Measurements from ENCODE around the gene ELOA. TPM values are rescaled to one million over a fixed set of nuclear protein-coding genes. Genes with fewer than 3 reads are reported as not detected.

ELOA gene
- total and polyA plus RNA-seq, 9 of the 15 experiments (the other 6 are each of a cell fraction or from before 2014, with no cell fraction given): 31.9 to 98.6 (median 61.3) TPM

DNA sequence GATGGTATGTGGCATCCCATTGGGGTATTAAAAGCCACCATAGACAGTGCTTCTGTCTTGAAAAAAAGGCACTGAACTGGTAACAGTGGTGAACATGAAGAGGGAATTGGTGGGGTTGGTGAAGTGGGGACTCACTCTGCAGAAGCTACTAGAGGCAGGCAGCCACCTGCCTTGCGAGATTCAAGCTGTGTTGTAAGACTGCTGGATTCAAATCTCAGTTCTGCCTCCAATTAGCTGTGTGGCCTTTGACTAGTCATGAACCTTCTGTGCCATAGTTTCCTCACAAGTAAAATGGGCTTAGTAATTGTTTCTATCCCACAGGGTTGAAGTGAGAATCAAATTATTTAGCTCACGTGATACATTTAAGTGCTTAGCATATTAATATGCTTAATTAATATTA lies 16.6 kb upstream of the ELOA start:
- ChIA-PET CTCF (ENCODE audit: low intra/inter-chr PET ratio) (no interaction called here), POLR2A (interaction anchor here (0.7 to 1.1 kb wide), 2 partner anchors 25 to 30 kb away, joined by 3 to 4 read pairs; no protein-coding TSS in a partner anchor)
- Histone ChIP-seq H3K9ac (ENCODE audit: insufficient read depth in 1 of 2, low read depth in 2 of 2, low read length in 2 of 2) (no peak overlapping the region), H3K36me3 (ENCODE audit: control insufficient read depth, insufficient read depth, low read length) (no peaks in the 10 kb centered on the region), H4K20me1 (replicated peaks; ENCODE audit: control insufficient read depth, insufficient read depth, low read length) (0 out of 2 replicates have a peak, but pooled peaks cover 3% of the 10 kb centered on the region), H3K4me2 (ENCODE audit: insufficient read depth, low read length) (no peak overlapping the region), H2AFZ (ENCODE audit: low read depth, low read length) (no peak overlapping the region), H3K4me1 (replicated peaks in 1 of 2; ENCODE audit: control insufficient read depth in 2 of 2, insufficient read depth in 2 of 2, low read length in 2 of 2) (no peaks in the 10 kb centered on the region; a peak in 2 of 5 replicates), H3K79me2 (ENCODE audit: control insufficient read depth, insufficient read depth, low read length) (peaks cover 3% of the 10 kb centered on the region; the same call in 1 of the 3 replicates), H3K4me3 (no peak overlapping the region), H3K9me3 (replicated peaks; ENCODE audit: control insufficient read depth, insufficient read depth, low read depth, low read length) (no peaks in the 10 kb centered on the region), H3K27ac (ENCODE audit: extremely low read depth, low read depth, low read length) (no peak overlapping the region), H3K9me1 (ENCODE audit: control insufficient read depth, insufficient read depth, low read length) (no peaks in the 10 kb centered on the region), H3K27me3 (ENCODE audit: control insufficient read depth in 2 of 2, insufficient read depth in 2 of 2, low read length in 2 of 2) (no peaks in the 10 kb centered on the region)
- intact Hi-C loops (cut with micrococcal nuclease) (no loop called here), in situ Hi-C loops (cut with MboI) (no loop called here)
- no peak for DNase-seq (ENCODE audit: extremely low read depth in 1 of 4, low spot score in 3 of 4)
- no peak for FAIRE-seq
- no peak for ATAC-seq
- WGBS (ENCODE audit: insufficient coverage, low coverage, missing lambda C conversion rate): 85% methylated on average over 2 of the region's 2 CpGs
- BruUV-seq (replicated peaks): no TSS peak
- TF ChIP-seq, protein P1, sequence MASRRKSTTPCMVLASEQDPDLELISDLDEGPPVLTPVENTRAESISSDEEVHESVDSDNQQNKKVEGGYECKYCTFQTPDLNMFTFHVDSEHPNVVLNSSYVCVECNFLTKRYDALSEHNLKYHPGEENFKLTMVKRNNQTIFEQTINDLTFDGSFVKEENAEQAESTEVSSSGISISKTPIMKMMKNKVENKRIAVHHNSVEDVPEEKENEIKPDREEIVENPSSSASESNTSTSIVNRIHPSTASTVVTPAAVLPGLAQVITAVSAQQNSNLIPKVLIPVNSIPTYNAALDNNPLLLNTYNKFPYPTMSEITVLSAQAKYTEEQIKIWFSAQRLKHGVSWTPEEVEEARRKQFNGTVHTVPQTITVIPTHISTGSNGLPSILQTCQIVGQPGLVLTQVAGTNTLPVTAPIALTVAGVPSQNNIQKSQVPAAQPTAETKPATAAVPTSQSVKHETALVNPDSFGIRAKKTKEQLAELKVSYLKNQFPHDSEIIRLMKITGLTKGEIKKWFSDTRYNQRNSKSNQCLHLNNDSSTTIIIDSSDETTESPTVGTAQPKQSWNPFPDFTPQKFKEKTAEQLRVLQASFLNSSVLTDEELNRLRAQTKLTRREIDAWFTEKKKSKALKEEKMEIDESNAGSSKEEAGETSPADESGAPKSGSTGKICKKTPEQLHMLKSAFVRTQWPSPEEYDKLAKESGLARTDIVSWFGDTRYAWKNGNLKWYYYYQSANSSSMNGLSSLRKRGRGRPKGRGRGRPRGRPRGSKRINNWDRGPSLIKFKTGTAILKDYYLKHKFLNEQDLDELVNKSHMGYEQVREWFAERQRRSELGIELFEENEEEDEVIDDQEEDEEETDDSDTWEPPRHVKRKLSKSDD (conservative IDR thresholded peaks at IDR 0.05; ENCODE audit: low read length): no peak
- TF ChIP-seq CREM (IDR thresholded peaks at IDR 0.05; ENCODE audit: low read depth) (no peak), ZNF551 (CRISPR knock-in tag; IDR thresholded peaks at IDR 0.05) (no peak), MED1 (CRISPR knock-in tag; IDR thresholded peaks at IDR 0.05; ENCODE audit: borderline replicate concordance) (no peak), CBX1 (IDR thresholded peaks at IDR 0.05; ENCODE audit: low read depth) (no peak), SIN3B (IDR thresholded peaks at IDR 0.05; ENCODE audit: low read depth) (no peak), POLR2A (conservative IDR thresholded peaks at IDR 0.05) (no peak), JUN (IDR thresholded peaks at IDR 0.05; ENCODE audit: borderline replicate concordance, low read depth, low read length) (no peak), JUN (CRISPR knock-in tag; IDR thresholded peaks at IDR 0.05; ENCODE audit: borderline replicate concordance) (no peak), SMAD3 (CRISPR knock-in tag; conservative IDR thresholded peaks at IDR 0.05) (no peak), YBX1 (IDR thresholded peaks at IDR 0.05) (no peak), HNRNPL (IDR thresholded peaks at IDR 0.05; ENCODE audit: low read depth, low read length) (no peak), TSC22D4 (tag; IDR thresholded peaks at IDR 0.05) (no peak), MAFK (IDR thresholded peaks at IDR 0.05; ENCODE audit: low read length) (no peak)
- TF ChIP-seq, protein P2, sequence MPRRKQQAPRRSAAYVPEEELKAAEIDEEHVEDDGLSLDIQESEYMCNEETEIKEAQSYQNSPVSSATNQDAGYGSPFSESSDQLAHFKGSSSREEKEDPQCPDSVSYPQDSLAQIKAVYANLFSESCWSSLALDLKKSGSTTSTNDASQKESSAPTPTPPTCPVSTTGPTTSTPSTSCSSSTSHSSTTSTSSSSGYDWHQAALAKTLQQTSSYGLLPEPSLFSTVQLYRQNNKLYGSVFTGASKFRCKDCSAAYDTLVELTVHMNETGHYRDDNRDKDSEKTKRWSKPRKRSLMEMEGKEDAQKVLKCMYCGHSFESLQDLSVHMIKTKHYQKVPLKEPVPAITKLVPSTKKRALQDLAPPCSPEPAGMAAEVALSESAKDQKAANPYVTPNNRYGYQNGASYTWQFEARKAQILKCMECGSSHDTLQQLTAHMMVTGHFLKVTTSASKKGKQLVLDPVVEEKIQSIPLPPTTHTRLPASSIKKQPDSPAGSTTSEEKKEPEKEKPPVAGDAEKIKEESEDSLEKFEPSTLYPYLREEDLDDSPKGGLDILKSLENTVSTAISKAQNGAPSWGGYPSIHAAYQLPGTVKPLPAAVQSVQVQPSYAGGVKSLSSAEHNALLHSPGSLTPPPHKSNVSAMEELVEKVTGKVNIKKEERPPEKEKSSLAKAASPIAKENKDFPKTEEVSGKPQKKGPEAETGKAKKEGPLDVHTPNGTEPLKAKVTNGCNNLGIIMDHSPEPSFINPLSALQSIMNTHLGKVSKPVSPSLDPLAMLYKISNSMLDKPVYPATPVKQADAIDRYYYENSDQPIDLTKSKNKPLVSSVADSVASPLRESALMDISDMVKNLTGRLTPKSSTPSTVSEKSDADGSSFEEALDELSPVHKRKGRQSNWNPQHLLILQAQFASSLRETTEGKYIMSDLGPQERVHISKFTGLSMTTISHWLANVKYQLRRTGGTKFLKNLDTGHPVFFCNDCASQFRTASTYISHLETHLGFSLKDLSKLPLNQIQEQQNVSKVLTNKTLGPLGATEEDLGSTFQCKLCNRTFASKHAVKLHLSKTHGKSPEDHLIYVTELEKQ (CRISPR knock-in tag; IDR thresholded peaks at IDR 0.05): no peak

Measured in K562 (cell line).